GM23248 (cell line): Measurements from ENCODE around the gene PACS1. TPM values are rescaled to one million over a fixed set of nuclear protein-coding genes. Genes with fewer than 3 reads are reported as not detected.

Source experiments
- DNase-seq: peaks from one replicate; pipeline ENCODE4 v3.0.0-alpha.2; 2015
- H2AFZ ChIP-seq: fragments of 200-600 bp; sonication (generic); 2 replicates; pipeline ENCODE4 v1.6.1; 2016; ENCODE audit warnings: antibody characterized with exemption
- H3F3A ChIP-seq: fragments of 200-600 bp; sonication (generic); 2 replicates; pipeline ENCODE4 v1.6.1; 2016; ENCODE audit warnings: mild to moderate bottlenecking, antibody characterized with exemption, mixed run types; ENCODE audit not compliant: insufficient read depth
- H3K27ac ChIP-seq: fragments of 200-600 bp; sonication (generic); 2 replicates; pipeline ENCODE4 v1.5.1; 2016; ENCODE audit warnings: mild to moderate bottlenecking
- H3K27me3 ChIP-seq: fragments of 200-600 bp; sonication (generic); replicated peaks from 2 replicates; pipeline ENCODE4 v1.6.1; 2016; ENCODE audit warnings: mild to moderate bottlenecking; ENCODE audit not compliant: insufficient read depth
- H3K36me3 ChIP-seq: fragments of 200-600 bp; sonication (generic); 2 replicates; pipeline ENCODE4 v1.6.1; 2016; ENCODE audit warnings: low read depth, mild to moderate bottlenecking
- H3K4me1 ChIP-seq: fragments of 200-600 bp; sonication (generic); 2 replicates; pipeline ENCODE4 v1.6.1; 2016; ENCODE audit warnings: mild to moderate bottlenecking; ENCODE audit not compliant: insufficient read depth
- H3K4me2 ChIP-seq: fragments of 200-600 bp; sonication (generic); one replicate; pipeline ENCODE4 v1.6.1; 2016; ENCODE audit warnings: mild to moderate bottlenecking; ENCODE audit not compliant: unreplicated experiment
- H3K4me3 ChIP-seq: fragments of 200-600 bp; sonication (generic); 2 replicates; pipeline ENCODE4 v1.5.1; 2016; ENCODE audit warnings: mild to moderate bottlenecking
- H3K79me2 ChIP-seq: fragments of 200-600 bp; sonication (generic); 2 replicates; pipeline ENCODE4 v1.6.1; 2016; ENCODE audit warnings: mild to moderate bottlenecking; ENCODE audit not compliant: insufficient read depth
- H3K9ac ChIP-seq: fragments of 200-600 bp; sonication (generic); 2 replicates; pipeline ENCODE4 v1.6.1; 2016; ENCODE audit warnings: mild to moderate bottlenecking
- H3K9me2 ChIP-seq: fragments of 200-600 bp; sonication (generic); 2 replicates; pipeline ENCODE4 v1.6.1; 2016; ENCODE audit warnings: mixed run types, mild to moderate bottlenecking, moderate library complexity; ENCODE audit not compliant: insufficient read depth
- H3K9me3 ChIP-seq: fragments of 200-600 bp; sonication (generic); one replicate; pipeline ENCODE4 v1.6.1; 2017; ENCODE audit warnings: low read depth
- H4K20me1 ChIP-seq: fragments of 200-600 bp; sonication (generic); 2 replicates; pipeline ENCODE4 v1.6.0; 2016; ENCODE audit not compliant: insufficient read depth
- EZH2 ChIP-seq: fragments of 200-600 bp; sonication (generic); IDR thresholded peaks from 2 replicates; pipeline ENCODE4 v1.6.1; 2018; ENCODE audit warnings: antibody characterized with exemption, mild to moderate bottlenecking; ENCODE audit not compliant: insufficient read depth, poor library complexity, severe bottlenecking
- EZH2phosphoT487 ChIP-seq: fragments of 200-600 bp; sonication (generic); IDR thresholded peaks from 2 replicates; pipeline ENCODE4 v1.6.1; 2018; ENCODE audit warnings: antibody characterized with exemption, moderate library complexity, mild to moderate bottlenecking, low read depth; ENCODE audit not compliant: insufficient read depth
- WGBS, 2 experiments: methylation state at CpG; one replicate each; pipeline ENCODE4 v1.1.6; 2015 to 2017; ENCODE audit warnings: low lambda C conversion rate in 2 of 2, low coverage in 1 of 2; ENCODE audit errors: missing lambda C conversion rate in 2 of 2; 5-methylcytosine and 5-hydroxymethylcytosine counted together
- in situ Hi-C: fragments of 300-500 bp; cut with MboI; formaldehyde crosslinking; loops from 2 replicates; pipeline ENCODE4 v1.15.0; 2020
- polyA plus RNA-seq: library from polyadenylated mRNA; unstranded; fragments of >200 nt; fragmentation: Nextera tagmentation; extraction: Ambion mirVana; gene quantifications from 2 replicates; pipeline ENCODE4 v1.2.1, GENCODE V29; 2016
- total RNA-seq: library from RNA; depleted of rRNA; stranded (reverse); fragments of >200 nt; shearing (Covaris generic); gene quantifications from 2 replicates; pipeline ENCODE4 v1.2.3, GENCODE V29; 2014

The PACS1 gene
- total and polyA plus RNA-seq, 2 experiments from 2014 or later = 33.2 to 48.9 TPM

DNA sequence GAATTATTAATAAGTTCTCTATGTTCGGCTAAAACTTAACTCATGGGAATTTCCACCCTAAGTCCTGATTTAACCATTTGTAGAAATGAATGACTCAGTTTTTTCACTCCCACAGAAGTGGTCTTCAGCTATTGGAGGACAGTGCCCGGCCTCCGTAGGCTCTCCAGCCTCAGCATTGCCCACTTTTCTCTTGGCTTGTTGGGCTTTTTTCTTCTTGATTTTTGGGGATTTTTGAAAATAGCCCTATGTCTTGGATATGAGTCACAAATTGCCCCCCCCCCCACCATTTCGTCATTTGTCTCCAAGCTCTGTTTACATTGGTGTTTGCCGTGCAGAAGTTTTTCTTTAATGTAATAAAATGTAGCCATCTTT, 66.7 kb downstream of the PACS1 start:
- peak overlapping the region; percentile 21 for H3K4me2 ChIP-seq
- H3K27me3 ChIP-seq = no peaks in the 10 kb centered on the region
- H3K4me1 ChIP-seq = peaks cover 26% of the 10 kb centered on the region
- H3K9me2 ChIP-seq = no peaks in the 10 kb centered on the region
- H3K9me3 ChIP-seq = no peaks in the 10 kb centered on the region
- no peak overlapping the region for H3K4me3 ChIP-seq
- in situ Hi-C loops = no loop called here
- peak overlapping the region; percentile 25; the same call in 1 of the 2 replicates for H3K9ac ChIP-seq
- peak; percentile 55 for DNase-seq
- 61 to 65% methylated on average over 5 of the region's 5 CpGs for WGBS, 2 experiments
- TF ChIP-seq EZH2phosphoT487 (no peak), EZH2 (no peak)
- H2AFZ ChIP-seq = no peak overlapping the region
- H3K36me3 ChIP-seq = no peaks in the 10 kb centered on the region
- peak overlapping the region; percentile 35 for H3K27ac ChIP-seq
- peaks cover 33% of the 10 kb centered on the region; the same call in 1 of the 2 replicates for H3F3A ChIP-seq
- no peaks in the 10 kb centered on the region; the same call in none of the 2 replicates for H4K20me1 ChIP-seq
- peaks cover 100% of the 10 kb centered on the region for H3K79me2 ChIP-seq

GRCh38 chr11:66139817-66140404, 69.8 kb downstream of the PACS1 start:
- H3K9ac ChIP-seq = no peak overlapping the region
- H3K9me3 ChIP-seq = no peaks in the 10 kb centered on the region
- H4K20me1 ChIP-seq = peaks cover 4% of the 10 kb centered on the region
- H3K27me3 ChIP-seq = no peaks in the 10 kb centered on the region
- H3K4me1 ChIP-seq = peaks cover 34% of the 10 kb centered on the region
- peaks cover 100% of the 10 kb centered on the region for H3K79me2 ChIP-seq
- H3K27ac ChIP-seq = no peak overlapping the region
- no peaks in the 10 kb centered on the region for H3K9me2 ChIP-seq
- TF ChIP-seq EZH2 (no peak), EZH2phosphoT487 (no peak)
- H3K4me3 ChIP-seq = no peak overlapping the region
- H3K4me2 ChIP-seq = no peak overlapping the region
- no peak overlapping the region for H2AFZ ChIP-seq
- H3K36me3 ChIP-seq = no peaks in the 10 kb centered on the region
- in situ Hi-C loops = no loop called here
- DNase-seq = no peak
- H3F3A ChIP-seq = peaks cover 27% of the 10 kb centered on the region; the same call in 1 of the 2 replicates
- WGBS, 2 experiments = 90 to 91% methylated on average over 7 of the region's 7 CpGs

- Histone ChIP-seq H4K20me1 (peaks cover 4% of the 10 kb centered on the region), H3K4me3 (no peak overlapping the region), H2AFZ (no peak overlapping the region), H3K9me2 (no peaks in the 10 kb centered on the region), H3K27me3 (no peaks in the 10 kb centered on the region), H3K4me1 (peaks cover 21% of the 10 kb centered on the region), H3K27ac (peak overlapping the region; percentile 10; the same call in 1 of the 2 replicates), H3K9me3 (no peaks in the 10 kb centered on the region), H3F3A (peaks cover 8% of the 10 kb centered on the region; the same call in 1 of the 2 replicates), H3K9ac (no peak overlapping the region), H3K36me3 (no peaks in the 10 kb centered on the region), H3K4me2 (no peak overlapping the region), H3K79me2 (peaks cover 100% of the 10 kb centered on the region)
- DNase-seq = peak; percentile 68
- 89 to 93% methylated on average over 11 to 12 of the region's 12 CpGs for WGBS, 2 experiments
- in situ Hi-C loops = no loop called here
- no peak for TF ChIP-seq EZH2
- TF ChIP-seq EZH2phosphoT487 = no peak
Observed at GRCh38 chr11:66142370-66143263, 72.5 kb downstream of the PACS1 start.

DNA sequence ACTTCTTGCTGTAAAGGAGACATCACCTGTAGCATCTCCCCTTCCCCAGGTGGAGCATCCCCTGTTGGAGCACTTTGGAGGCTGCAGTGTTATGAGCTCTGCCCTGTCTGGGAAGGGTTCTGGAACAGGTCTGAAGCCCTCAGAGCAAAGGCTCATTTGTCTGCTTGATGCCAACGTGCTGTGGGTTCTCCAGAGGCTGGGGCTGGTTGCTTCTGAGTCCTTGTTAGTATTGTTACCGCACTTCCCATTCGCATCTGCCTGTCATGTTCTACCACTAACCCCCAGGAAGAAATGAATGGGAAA, 73.1 kb downstream of the PACS1 start:
- Histone ChIP-seq H3K9me3 (no peaks in the 10 kb centered on the region), H3K9me2 (no peaks in the 10 kb centered on the region), H2AFZ (no peak overlapping the region), H3K27me3 (no peaks in the 10 kb centered on the region), H3F3A (peaks cover 3% of the 10 kb centered on the region; the same call in 1 of the 2 replicates), H3K27ac (no peak overlapping the region), H3K79me2 (peaks cover 100% of the 10 kb centered on the region), H3K9ac (no peak overlapping the region), H3K4me2 (no peak overlapping the region), H3K36me3 (no peaks in the 10 kb centered on the region), H3K4me1 (peaks cover 16% of the 10 kb centered on the region), H4K20me1 (peaks cover 4% of the 10 kb centered on the region; the same call in 1 of the 2 replicates), H3K4me3 (no peak overlapping the region)
- TF ChIP-seq EZH2phosphoT487 (no peak), EZH2 (no peak)
- DNase-seq = no peak
- WGBS, 2 experiments = 95 to 98% methylated on average over 3 of the region's 3 CpGs
- in situ Hi-C loops = no loop called here
